ENCODE measurements around the gene SMPD2.

SMPD2 gene

GRCh38 chr6:109406196-109406595, 34.3 kb upstream of the SMPD2 start:
- in situ Hi-C loops (cut with MboI; ENCODE audit: low pct_unique_long_range_greater_than_20kb, low sequenced_read_pairs, unreplicated experiment): no loop called here
- no peak for TF ChIP-seq CTCF (IDR thresholded peaks at IDR 0.05; ENCODE audit: extremely low read depth, insufficient read depth, missing control alignments)
- DNase-seq (ENCODE audit: low spot score): no peak

GRCh38 chr6:109411034-109411433, 29.5 kb upstream of the SMPD2 start:
- TF ChIP-seq CTCF (IDR thresholded peaks at IDR 0.05; ENCODE audit: extremely low read depth, insufficient read depth, missing control alignments): no peak
- in situ Hi-C loops (cut with MboI; ENCODE audit: low pct_unique_long_range_greater_than_20kb, low sequenced_read_pairs, unreplicated experiment): no loop called here
- no peak for DNase-seq (ENCODE audit: low spot score)

GRCh38 chr6:109417646-109418045, 22.9 kb upstream of the SMPD2 start:
- no peak for TF ChIP-seq CTCF (IDR thresholded peaks at IDR 0.05; ENCODE audit: extremely low read depth, insufficient read depth, missing control alignments)
- in situ Hi-C loops (cut with MboI; ENCODE audit: low pct_unique_long_range_greater_than_20kb, low sequenced_read_pairs, unreplicated experiment): no loop called here
- DNase-seq (ENCODE audit: low spot score): no peak

GRCh38 chr6:109420751-109421150, 19.8 kb upstream of the SMPD2 start:
- in situ Hi-C loops (cut with MboI; ENCODE audit: low pct_unique_long_range_greater_than_20kb, low sequenced_read_pairs, unreplicated experiment): no loop called here
- no peak for TF ChIP-seq CTCF (IDR thresholded peaks at IDR 0.05; ENCODE audit: extremely low read depth, insufficient read depth, missing control alignments)
- DNase-seq (ENCODE audit: low spot score): no peak

GRCh38 chr6:109421184-109421583, 19.3 kb upstream of the SMPD2 start:
- no peak for DNase-seq (ENCODE audit: low spot score)
- no peak for TF ChIP-seq CTCF (IDR thresholded peaks at IDR 0.05; ENCODE audit: extremely low read depth, insufficient read depth, missing control alignments)
- in situ Hi-C loops (cut with MboI; ENCODE audit: low pct_unique_long_range_greater_than_20kb, low sequenced_read_pairs, unreplicated experiment): no loop called here

- in situ Hi-C loops (cut with MboI; ENCODE audit: low pct_unique_long_range_greater_than_20kb, low sequenced_read_pairs, unreplicated experiment): no loop called here
- TF ChIP-seq CTCF (IDR thresholded peaks at IDR 0.05; ENCODE audit: extremely low read depth, insufficient read depth, missing control alignments): no peak
- DNase-seq (ENCODE audit: low spot score): no peak
Observed at GRCh38 chr6:109424946-109425345, 15.6 kb upstream of the SMPD2 start.

- DNase-seq (ENCODE audit: low spot score): no peak
- in situ Hi-C loops (cut with MboI; ENCODE audit: low pct_unique_long_range_greater_than_20kb, low sequenced_read_pairs, unreplicated experiment): no loop called here
- no peak for TF ChIP-seq CTCF (IDR thresholded peaks at IDR 0.05; ENCODE audit: extremely low read depth, insufficient read depth, missing control alignments)
Observed at GRCh38 chr6:109428889-109429477, 11.5 kb upstream of the SMPD2 start.
